Esophagus squamous epithelium (tissue), 4 donors: Measurements from ENCODE around the gene IFT122.
"Not testable (repeated sequence)": the region's sequence is repeated elsewhere in the genome, so short reads cannot be mapped to it uniquely, and the experiment has no call there.

ENCODE experiments used
- POLR2A ChIP-seq, 4 donors: fragments of 450-650 bp; IDR thresholded peaks; one replicate each; pipeline ENCODE4 v1.6.1; 2017; ENCODE audit warnings: antibody characterized with exemption in 4 of 4, mild to moderate bottlenecking in 4 of 4, moderate library complexity in 3 of 4
- TF ChIP-seq, protein P1 (sequence below), 6 experiments: fragments of 450-650 bp in 4 of 6; fragments of 200-600 bp in 2 of 6; sonication (generic) in 2 of 6; IDR thresholded peaks; one replicate each; pipeline ENCODE4 v1.5.1; 2016 to 2019; ENCODE audit warnings: antibody characterized with exemption in 6 of 6, mild to moderate bottlenecking in 4 of 6, moderate library complexity in 4 of 6

DNA sequence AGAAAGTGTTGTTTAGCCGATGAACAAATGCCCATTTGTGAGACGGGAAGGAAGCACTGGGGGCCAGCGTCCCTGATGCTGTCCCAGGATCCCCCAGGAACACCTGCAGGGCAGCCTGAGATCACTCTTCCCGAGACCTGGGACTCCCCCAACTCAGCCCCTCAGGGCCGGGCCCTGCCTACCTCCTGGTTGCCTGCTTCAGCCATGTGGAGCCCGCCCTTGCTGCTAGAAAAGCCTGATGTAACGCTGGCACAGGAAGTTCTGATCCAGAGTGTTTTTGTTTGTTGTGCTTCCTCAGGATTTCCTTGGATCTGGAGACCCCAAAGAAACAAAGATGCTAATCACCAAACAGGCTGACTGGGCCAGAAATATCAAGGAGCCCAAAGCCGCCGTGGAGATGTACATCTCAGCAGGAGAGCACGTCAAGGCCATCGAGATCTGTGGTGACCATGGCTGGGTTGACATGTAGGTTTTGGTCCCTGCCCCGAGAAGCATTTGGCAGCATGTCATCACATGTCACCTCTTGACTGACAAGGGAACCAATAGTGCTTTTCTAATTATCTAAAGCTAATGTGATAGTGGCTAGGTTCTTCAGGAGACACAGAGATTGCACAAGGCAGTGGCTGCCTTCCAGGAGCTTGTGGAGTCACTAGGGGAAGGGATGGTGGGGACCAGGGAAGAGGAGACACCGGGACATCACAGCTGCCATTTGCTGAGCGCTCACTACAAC, 59.7 kb downstream of the IFT122 start:
- TF ChIP-seq, protein P1, sequence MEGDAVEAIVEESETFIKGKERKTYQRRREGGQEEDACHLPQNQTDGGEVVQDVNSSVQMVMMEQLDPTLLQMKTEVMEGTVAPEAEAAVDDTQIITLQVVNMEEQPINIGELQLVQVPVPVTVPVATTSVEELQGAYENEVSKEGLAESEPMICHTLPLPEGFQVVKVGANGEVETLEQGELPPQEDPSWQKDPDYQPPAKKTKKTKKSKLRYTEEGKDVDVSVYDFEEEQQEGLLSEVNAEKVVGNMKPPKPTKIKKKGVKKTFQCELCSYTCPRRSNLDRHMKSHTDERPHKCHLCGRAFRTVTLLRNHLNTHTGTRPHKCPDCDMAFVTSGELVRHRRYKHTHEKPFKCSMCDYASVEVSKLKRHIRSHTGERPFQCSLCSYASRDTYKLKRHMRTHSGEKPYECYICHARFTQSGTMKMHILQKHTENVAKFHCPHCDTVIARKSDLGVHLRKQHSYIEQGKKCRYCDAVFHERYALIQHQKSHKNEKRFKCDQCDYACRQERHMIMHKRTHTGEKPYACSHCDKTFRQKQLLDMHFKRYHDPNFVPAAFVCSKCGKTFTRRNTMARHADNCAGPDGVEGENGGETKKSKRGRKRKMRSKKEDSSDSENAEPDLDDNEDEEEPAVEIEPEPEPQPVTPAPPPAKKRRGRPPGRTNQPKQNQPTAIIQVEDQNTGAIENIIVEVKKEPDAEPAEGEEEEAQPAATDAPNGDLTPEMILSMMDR (IDR thresholded peaks at IDR 0.05): not testable (repeated sequence)
- TF ChIP-seq POLR2A (IDR thresholded peaks at IDR 0.05): not testable (repeated sequence)
